ENCODE measurements around the gene ATP6V1G2.
"Not testable (repeated sequence)": the region's sequence is repeated elsewhere in the genome, so short reads cannot be mapped to it uniquely, and the experiment has no call there.

ATP6V1G2 gene

DNA sequence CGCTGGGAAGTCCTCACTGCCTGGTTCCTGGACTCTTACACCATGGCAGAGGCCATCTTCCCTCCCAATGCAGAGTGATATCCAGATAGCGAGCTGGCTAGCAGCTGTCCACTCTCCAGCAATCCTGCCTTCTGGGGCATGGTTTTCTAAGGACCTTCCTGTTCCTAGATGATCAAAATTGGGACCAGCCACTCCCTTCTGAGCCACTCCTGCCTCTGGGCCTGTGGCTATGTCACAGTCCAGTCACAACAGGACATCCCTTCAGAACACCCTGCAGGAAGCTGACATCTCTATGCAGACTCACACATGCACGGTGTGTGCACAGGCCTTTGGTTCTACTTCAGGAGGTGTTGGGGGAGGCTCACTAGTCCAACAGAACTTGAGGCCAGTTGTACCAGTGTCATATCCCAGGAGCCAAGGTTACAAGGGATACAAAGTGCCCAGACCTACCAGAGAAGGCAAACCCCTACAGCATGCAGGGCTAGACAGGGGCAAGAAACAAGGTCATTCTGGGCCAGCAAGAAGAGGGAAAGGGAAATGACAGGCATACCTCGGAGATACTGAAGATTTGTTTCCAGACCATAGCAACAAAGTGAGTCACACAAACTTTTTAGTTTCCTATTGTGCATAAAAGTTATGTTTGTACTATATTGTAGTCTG, 20.3 kb downstream of the ATP6V1G2 start:
- DNase-seq, result no peak

DNA sequence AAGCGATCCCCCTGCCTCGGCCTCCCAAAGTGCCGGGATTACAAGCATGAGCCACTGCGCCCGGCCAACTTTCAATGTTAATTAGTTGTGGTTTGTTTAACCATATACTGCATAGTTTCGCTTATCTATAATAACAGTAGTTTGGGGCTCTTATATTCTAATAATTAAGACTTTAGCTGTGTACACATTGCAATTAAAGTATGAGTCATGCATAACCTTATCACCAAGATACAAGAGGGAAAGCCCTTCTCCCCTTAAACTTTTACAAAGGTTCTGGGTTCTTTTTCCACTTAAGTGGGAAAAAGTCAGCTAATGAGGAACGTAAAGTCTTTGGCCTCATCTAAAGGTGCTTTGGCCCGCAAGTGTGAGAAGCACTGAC, 20.9 kb downstream of the ATP6V1G2 start:
- DNase-seq, result no peak

DNA sequence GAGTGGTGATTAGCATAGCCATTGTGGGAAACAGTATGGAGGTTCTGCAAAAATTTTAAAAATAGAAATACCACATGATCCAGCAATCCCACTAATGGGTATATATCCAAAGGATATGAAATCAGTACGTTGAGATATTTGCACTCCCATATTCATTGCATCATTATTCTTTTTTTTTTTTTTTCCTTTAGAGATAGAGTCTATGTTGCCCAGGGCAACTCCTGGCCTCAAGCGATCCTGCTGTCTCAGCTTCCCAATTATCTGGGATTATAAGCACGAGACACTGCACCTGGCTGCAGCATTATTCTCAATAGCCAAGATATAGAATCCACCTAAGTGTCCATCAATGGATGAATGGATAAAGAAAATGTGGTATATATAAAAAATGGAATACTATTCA, 24.6 kb downstream of the ATP6V1G2 start:
- no peak for DNase-seq

DNA sequence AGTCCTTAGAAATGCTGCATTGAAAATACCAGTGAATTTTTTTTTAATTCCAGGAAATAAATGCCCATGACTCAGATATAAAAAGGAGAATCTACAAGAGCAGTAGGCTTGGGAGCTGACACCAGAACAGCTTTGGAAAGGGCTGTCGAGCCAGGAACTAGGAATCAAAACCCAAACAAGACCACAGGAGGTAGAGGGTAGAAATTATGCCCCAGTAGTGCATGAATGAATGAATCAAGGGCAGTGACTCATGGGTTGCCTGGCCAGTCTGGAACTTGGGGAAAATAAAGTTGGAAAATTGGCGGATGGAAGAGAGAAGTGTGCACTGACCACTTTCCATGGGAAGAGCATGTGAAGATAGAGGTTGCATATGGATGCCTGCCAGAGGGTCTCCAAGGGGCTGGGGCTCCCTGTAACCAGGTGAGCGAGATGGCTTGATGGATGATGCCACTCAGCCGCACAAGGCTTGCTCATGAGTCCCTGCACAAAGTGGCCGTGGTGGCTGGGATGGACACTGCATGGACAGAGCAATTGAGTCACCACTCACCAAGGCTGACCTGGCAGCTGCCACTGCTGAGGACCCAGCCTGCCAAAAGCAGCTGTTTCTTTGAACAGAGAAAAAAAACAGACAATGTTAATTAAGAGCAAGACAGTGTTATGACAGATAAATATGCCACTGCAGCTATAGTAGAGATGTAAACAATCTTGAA, 32.8 kb downstream of the ATP6V1G2 start:
- DNase-seq, result no peak

DNA sequence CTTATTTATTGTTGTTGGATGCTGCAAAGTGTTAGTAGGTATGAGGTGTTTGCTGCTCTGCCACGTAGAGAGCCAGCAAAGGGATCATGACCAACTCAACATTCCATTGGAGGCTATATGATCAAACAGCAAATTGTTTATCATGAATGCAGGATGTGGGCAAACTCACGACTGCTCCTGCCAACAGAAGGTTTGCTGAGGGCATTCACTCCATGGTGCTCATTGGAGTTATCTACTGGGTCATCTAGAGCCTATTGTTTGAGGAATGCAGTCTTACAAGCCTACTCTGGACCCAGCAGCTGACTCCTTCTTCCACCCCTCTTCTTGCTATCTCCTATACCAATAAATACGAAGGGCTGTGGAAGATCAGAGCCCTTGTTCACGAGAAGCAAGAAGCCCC, 36.4 kb downstream of the ATP6V1G2 start:
- DNase-seq, result no peak

DNA sequence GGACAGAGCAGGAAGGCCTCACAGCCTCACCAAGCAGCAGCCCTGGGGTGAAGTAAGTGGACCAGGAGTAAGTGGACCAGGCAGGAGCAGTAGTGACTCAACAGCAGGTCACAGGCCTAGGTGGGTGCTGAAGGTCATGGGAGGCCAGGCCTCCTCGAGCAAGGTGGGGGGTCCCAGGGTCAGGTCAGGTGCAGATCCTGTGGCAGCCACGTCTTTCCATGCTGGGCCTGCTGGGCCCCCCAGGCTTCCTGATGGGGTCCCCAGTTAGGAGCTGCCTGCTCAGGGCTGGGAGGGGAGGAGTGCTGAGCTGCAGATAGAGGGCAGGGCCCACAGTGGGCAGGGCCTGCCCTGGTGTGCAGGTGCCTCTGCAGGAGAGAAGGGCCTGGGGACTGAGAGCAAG, 37.4 kb downstream of the ATP6V1G2 start:
- not testable (repeated sequence) for DNase-seq

DNA sequence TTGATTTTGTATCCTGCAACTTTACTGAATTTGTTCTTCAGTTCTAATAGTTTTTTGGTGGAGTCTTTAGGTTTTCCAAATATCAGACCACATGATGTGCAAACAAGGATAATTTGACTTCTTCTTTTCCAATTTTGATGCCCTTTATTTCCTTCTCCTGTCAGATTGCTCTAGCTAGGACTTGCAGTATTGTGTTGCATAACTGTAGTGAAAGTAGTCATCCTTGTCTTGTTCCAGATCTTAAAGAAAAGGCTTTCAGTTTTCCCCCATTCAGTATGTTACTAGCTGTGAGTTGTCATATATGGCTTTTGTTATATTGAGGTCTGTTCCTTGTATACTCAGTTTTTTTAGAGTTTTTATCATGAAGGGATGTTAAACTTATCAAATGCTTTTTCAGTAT, 43.8 kb downstream of the ATP6V1G2 start:
- no peak for DNase-seq

DNA sequence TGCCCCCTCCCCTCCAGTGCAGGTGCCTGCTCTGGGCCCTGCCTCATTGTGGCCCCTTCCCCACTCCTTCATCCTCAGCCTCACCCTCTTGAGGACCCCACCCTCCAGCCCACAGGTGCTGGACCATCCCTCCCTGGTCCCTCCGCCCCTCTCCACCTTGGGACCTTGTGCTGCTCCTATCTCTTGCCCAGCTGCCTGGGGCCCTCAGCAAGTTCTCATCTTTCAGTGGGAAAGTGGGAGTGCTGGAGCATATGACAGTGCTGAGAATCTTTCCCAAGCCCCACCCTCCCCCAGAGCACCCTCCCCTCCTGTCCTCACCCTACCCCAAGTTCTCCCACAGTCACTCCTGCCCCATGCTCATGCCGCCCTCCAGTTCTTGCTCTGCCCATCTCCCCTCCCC, 46.8 kb downstream of the ATP6V1G2 start:
- not testable (repeated sequence) for DNase-seq

DNA sequence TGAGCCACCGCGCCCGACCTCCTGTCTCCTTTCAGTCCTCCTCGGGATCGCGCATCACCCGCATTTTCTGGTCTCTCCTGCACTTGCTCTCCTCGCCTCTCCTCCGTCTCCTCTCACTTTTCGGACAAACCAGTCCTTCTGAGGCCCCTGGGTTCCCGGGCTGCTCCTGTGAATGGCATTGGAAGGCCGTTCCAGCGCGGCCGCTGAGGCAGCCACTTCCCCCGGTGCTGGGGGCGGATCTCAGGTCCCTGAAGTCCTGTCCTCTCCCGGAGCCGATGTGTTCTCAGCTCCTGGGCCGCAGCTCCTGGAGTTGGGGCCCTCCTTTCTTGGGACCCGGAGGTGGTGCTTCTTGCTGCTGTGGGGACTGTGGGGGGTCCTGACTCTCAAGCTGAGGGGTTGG, 47.7 kb downstream of the ATP6V1G2 start:
- DNase-seq, result no peak

DNA sequence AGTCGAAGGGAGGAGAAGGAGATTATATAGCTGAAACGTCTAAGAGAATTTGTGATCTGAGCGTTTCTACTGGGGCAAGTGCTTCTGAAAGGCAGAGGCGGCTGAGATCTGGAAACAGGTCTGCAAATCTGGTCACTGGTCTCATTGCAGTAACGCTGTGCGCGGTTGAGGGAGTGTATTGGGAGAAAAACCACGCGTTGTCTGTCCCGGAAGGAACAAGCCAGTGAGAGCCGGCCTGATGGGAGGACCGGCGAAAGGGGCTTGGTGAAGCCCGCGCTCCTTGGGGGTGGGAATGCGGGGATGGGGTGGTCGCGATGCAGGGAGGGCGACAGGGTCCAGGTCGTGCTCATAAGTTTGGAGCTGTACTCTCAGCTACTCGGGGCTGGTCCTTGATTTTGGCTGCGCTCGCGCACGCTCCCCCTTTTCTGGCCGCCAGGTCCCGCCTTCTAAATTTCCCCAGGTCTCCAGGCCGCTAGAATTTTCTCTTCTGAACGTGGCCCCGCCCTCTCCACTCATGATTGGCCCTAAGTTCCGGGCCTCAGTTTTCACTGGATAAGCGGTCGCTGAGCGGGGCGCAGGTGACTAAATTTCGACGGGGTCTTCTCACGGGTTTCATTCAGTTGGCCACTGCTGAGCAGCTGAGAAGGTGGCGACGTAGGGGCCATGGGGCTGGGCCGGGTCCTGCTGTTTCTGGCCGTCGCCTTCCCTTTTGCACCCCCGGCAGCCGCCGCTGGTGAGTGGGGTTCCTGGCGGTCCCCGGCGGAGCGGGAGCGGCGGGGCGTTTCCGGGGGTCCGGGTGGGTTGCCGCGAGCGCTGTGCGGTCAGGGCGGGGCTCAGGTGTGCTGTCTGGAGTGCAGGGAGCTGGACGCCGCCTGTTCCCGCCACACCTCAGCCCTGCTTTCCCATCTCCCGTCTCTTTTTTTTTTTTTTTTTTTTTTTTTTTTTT, 48.6 kb downstream of the ATP6V1G2 start, which contains the start of gene MICB:
TSS of gene MICB (plus strand) at position 615 of the 946 bp plus-strand sequence. CDS start at position 664, 49 bp downstream.
- peak; percentile 92 for DNase-seq

DNA sequence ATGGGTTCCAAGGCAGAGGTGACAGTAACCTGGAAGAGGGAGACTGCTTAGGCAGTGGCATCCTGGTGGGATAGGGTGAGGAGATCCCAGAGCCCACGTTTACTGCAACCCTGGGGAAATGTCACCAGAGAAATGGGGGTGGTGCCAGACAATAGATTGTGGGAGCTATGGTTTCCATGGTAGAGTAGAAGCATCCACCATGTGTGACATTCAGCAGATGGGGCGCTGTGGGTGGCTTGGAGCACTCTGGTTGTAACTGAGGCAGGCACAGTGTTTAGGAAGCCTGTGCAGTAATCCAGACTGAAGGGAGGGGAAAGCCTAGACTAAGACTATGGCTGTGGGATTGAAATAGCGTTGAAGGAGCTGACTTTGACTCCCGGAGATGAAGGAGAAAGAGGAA, 49.6 kb downstream of the ATP6V1G2 start:
- not testable (repeated sequence) for DNase-seq

DNA sequence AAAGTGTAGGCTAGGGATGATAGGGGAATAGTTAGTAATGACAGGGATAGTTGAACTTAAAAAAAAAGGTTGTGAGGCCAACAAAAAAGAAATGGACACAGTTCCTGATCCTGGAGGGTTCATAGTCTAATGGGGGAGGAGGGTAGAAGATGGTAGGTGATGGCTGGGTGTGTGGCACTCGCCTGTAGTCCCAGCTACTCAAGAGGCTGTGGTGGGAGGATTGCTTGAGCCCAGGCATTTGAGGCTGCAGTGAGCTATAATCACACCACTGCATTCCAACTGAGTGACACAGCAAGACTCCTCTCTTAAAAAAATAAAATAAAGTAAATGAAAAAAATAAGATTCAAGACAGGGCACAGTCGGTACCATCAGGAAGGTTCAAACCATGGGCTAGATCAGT, 50.8 kb downstream of the ATP6V1G2 start:
- no peak for DNase-seq
